Measurements from ENCODE around the gene PTRH1.
"Not testable (repeated sequence)": the region's sequence is repeated elsewhere in the genome, so short reads cannot be mapped to it uniquely, and the experiment has no call there.

PTRH1 gene, protein sequence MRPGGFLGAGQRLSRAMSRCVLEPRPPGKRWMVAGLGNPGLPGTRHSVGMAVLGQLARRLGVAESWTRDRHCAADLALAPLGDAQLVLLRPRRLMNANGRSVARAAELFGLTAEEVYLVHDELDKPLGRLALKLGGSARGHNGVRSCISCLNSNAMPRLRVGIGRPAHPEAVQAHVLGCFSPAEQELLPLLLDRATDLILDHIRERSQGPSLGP

DNA sequence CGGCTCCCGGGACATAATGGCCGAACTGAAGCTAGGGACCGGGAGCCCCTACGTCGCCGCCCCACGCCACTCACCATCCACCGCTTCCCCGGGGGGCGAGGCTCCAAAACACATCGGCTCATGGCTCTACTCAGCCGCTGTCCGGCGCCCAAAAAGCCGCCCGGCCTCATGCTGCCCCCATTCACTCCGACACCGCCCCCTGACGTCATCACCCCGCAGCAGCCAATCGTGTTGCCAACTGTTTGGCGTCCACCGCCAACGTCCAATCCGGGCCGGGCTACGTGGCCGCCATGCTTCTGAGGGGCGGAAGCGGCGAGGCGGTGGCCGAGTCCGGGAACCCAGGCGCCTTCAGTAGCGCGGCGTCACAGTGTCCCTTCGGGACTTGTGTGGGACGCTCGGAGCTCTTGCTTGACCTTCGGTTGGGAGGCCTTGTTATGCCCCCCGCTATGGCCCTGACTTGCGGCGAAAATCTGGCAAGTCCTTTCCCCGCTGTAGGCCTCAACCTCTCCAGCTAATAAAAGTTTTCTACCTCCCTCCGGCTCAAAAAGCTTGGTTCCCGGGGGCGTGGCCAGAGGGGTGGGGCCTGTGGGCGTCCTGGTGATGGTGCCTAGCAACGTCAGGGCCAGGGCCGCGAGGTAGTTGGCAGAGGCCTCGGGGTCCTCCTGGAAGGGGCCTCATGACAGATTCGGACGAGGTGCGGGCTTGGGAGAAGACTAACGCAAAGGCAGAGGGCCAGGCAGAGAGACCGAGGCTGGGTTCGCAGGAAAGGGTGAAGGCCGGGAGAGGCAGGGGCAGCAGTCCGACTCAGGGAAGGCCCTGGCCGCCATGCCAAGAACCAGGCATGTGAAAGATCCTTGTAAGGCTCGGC, at the start of gene PTRH1, which contains the start of gene TTC16:
PTRH1 (minus strand) TSS at position 194 of the 868 bp plus-strand sequence; CDS start at position 170, 24 bp downstream.
TTC16 (plus strand) TSS at position 610 of the 868 bp plus-strand sequence; CDS start at position 677, 67 bp downstream.
- peak within 1 kb of the TSS; percentile 54; the same call in 1 of the 2 replicates for H3K27ac ChIP-seq

GRCh38 chr9:127763918-127764384, 48.5 kb upstream of the PTRH1 start:
- TF ChIP-seq, protein P1, sequence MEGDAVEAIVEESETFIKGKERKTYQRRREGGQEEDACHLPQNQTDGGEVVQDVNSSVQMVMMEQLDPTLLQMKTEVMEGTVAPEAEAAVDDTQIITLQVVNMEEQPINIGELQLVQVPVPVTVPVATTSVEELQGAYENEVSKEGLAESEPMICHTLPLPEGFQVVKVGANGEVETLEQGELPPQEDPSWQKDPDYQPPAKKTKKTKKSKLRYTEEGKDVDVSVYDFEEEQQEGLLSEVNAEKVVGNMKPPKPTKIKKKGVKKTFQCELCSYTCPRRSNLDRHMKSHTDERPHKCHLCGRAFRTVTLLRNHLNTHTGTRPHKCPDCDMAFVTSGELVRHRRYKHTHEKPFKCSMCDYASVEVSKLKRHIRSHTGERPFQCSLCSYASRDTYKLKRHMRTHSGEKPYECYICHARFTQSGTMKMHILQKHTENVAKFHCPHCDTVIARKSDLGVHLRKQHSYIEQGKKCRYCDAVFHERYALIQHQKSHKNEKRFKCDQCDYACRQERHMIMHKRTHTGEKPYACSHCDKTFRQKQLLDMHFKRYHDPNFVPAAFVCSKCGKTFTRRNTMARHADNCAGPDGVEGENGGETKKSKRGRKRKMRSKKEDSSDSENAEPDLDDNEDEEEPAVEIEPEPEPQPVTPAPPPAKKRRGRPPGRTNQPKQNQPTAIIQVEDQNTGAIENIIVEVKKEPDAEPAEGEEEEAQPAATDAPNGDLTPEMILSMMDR (conservative IDR thresholded peaks at IDR 0.05), result peak; percentile 17; the same call in 1 of the 2 replicates
- no peak overlapping the region for H3K27ac ChIP-seq

More for the DNA sequence above, at the start of gene PTRH1, which contains the start of gene TTC16:
- TF ChIP-seq, protein P1 (conservative IDR thresholded peaks at IDR 0.05), result no peak

DNA sequence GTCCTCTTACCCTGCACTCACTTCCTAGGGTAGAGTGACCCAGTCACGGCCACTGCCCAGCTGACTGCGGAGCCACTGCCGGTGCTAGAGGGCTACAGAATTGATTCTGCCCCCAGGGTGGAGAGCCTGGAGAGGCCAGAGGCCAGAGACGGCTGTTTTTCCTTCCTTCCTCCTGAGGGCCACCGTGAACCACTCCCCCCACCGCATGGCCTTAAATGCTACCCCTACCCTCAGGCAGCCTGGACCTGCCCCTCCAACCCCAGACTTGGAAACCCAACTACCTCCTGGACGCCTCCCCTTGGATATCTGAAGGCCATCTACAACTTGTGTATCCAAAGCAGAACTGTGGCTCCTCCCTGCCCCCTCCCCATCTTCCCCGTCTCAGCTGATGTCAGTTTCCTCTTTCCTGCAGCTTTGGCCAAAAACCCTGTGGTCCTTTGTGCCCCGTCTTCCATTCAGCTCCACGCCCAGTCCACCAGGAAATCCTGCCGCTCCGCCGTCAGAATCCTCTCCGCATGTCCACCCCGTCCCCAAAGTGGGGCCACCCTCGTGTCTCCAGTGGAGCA, 46.7 kb upstream of the PTRH1 start:
- no peak overlapping the region for H3K27ac ChIP-seq
- TF ChIP-seq, protein P1 (conservative IDR thresholded peaks at IDR 0.05), result no peak

DNA sequence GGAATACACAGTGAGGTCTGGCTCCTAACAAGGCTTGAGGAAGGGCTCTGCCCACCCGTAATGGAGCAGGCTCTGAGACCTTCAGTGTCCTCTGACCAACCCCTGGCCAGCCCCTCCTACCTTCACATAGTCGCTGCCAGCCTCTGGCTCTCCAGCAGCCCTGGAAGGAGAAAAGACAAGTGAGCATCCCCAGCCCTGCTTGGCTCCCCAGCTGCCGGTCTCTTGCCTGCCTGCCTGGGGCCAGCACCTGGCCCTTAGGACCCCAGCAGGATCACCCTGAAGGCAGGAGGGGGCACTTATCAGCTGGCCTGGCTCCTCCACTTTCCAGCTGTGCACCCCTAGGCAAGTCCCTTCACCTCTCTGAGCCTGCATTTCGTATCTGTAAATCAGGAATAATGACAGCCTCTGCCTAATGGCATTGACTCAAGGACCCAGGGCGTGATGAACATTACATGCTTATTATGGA, 46.1 kb upstream of the PTRH1 start:
- no peak overlapping the region for H3K27ac ChIP-seq
- TF ChIP-seq, protein P1 (conservative IDR thresholded peaks at IDR 0.05), result no peak

GRCh38 chr9:127761061-127761460, 45.6 kb upstream of the PTRH1 start:
- H3K27ac ChIP-seq, result no peak overlapping the region
- TF ChIP-seq, protein P1 (conservative IDR thresholded peaks at IDR 0.05), result no peak

- TF ChIP-seq, protein P1 (conservative IDR thresholded peaks at IDR 0.05), result no peak
- H3K27ac ChIP-seq, result no peak overlapping the region
These were observed 43.4 kb upstream of the PTRH1 start for GRCh38 chr9:127758843-127759242.

GRCh38 chr9:127756776-127757175, 41.3 kb upstream of the PTRH1 start:
- not testable (repeated sequence) for H3K27ac ChIP-seq

Measured in VCaP (cell line).